Measurements from ENCODE around the gene SLC25A25.

DNA sequence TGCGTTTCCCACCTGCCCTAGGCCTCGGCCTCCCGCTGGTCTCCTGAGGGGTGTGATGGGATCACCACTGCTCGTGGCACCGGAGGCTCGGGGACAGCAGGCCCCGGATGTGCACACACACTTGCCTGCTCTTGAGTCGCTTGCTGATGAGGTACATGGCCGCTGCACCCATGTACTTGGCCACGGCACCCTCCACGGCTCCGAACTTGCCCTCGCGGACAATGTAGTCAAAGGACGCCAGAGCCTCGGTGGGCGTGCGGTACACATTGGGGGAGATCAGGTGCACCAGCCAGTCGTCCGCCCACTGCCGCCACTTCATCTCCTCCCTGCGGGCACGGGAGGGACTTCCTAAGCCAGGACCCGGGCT lies 54.8 kb downstream of the SLC25A25 start:
- TF ChIP-seq, protein P1, sequence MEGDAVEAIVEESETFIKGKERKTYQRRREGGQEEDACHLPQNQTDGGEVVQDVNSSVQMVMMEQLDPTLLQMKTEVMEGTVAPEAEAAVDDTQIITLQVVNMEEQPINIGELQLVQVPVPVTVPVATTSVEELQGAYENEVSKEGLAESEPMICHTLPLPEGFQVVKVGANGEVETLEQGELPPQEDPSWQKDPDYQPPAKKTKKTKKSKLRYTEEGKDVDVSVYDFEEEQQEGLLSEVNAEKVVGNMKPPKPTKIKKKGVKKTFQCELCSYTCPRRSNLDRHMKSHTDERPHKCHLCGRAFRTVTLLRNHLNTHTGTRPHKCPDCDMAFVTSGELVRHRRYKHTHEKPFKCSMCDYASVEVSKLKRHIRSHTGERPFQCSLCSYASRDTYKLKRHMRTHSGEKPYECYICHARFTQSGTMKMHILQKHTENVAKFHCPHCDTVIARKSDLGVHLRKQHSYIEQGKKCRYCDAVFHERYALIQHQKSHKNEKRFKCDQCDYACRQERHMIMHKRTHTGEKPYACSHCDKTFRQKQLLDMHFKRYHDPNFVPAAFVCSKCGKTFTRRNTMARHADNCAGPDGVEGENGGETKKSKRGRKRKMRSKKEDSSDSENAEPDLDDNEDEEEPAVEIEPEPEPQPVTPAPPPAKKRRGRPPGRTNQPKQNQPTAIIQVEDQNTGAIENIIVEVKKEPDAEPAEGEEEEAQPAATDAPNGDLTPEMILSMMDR (IDR thresholded peaks at IDR 0.05; ENCODE audit: extremely low read depth in 1 of 2, insufficient read depth in 1 of 2, low read depth in 1 of 2, low read length in 2 of 2) = no peak
- TF ChIP-seq POLR2A (IDR thresholded peaks at IDR 0.05; ENCODE audit: low read depth, low read length) = no peak
- TF ChIP-seq POLR2AphosphoS5 (IDR thresholded peaks at IDR 0.05; ENCODE audit: insufficient read depth, low read depth, low read length) = no peak
- TF ChIP-seq GATA2 (IDR thresholded peaks at IDR 0.05; ENCODE audit: insufficient read depth, insufficient read length, low read depth, low read length) = no peak
- TF ChIP-seq MYC (IDR thresholded peaks at IDR 0.05; ENCODE audit: low read depth, low read length) = no peak
- TF ChIP-seq, protein P2, sequence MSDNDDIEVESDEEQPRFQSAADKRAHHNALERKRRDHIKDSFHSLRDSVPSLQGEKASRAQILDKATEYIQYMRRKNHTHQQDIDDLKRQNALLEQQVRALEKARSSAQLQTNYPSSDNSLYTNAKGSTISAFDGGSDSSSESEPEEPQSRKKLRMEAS (IDR thresholded peaks at IDR 0.05; ENCODE audit: insufficient read depth, insufficient read length) = no peak
- TF ChIP-seq JUN (IDR thresholded peaks at IDR 0.05; ENCODE audit: borderline replicate concordance, insufficient read depth, insufficient read length, low read depth) = no peak
- no peak for TF ChIP-seq EZH2 (IDR thresholded peaks at IDR 0.05; ENCODE audit: borderline replicate concordance, low read depth, low read length, severe bottlenecking)
- TF ChIP-seq FOS (IDR thresholded peaks at IDR 0.05; ENCODE audit: borderline replicate concordance, insufficient read depth, low read length) = no peak

Data from endothelial cell of umbilical vein (primary cell).